Fibroblast of pulmonary artery (primary cell): ENCODE results near the gene ZNF385D.

Experiments used
- DNase-seq: peaks from one replicate; pipeline ENCODE4 v3.0.0-alpha.2; 2010; ENCODE audit warnings: low read depth
- H3K4me3 ChIP-seq: replicated peaks from 2 replicates; pipeline ENCODE4 v1.5.1; 2011; ENCODE audit warnings: low read depth, mild to moderate bottlenecking, control low read depth, low read length, moderate library complexity
- TF ChIP-seq, protein P1 (sequence below): IDR thresholded peaks from 2 replicates; pipeline ENCODE4 v1.5.1; 2011; ENCODE audit warnings: mild to moderate bottlenecking, control low read depth, low read length, inconsistent platforms; ENCODE audit errors: missing control alignments

ZNF385D gene

DNA sequence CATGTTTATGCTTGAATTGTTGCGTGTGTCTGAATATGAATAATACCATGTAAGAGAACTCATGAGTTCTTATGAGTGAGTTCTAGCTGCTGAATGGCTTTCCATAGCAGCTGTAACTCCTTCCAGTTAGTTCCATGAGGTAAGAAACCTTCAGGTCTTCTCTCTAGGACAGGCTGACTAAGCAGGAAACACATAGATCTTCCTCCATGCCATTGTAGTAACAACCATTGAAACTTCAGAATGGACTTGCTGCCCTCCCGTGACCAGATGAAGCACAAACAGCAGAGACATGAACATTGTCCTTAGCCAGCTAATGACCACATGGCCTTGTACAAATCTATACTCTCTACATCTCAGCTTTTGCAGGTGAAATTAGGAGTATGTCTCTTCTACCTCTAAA, 200.0 kb downstream of the ZNF385D start:
- DNase-seq, result peak; percentile 25
- no peak overlapping the region for H3K4me3 ChIP-seq
- TF ChIP-seq, protein P1, sequence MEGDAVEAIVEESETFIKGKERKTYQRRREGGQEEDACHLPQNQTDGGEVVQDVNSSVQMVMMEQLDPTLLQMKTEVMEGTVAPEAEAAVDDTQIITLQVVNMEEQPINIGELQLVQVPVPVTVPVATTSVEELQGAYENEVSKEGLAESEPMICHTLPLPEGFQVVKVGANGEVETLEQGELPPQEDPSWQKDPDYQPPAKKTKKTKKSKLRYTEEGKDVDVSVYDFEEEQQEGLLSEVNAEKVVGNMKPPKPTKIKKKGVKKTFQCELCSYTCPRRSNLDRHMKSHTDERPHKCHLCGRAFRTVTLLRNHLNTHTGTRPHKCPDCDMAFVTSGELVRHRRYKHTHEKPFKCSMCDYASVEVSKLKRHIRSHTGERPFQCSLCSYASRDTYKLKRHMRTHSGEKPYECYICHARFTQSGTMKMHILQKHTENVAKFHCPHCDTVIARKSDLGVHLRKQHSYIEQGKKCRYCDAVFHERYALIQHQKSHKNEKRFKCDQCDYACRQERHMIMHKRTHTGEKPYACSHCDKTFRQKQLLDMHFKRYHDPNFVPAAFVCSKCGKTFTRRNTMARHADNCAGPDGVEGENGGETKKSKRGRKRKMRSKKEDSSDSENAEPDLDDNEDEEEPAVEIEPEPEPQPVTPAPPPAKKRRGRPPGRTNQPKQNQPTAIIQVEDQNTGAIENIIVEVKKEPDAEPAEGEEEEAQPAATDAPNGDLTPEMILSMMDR, result no peak

DNA sequence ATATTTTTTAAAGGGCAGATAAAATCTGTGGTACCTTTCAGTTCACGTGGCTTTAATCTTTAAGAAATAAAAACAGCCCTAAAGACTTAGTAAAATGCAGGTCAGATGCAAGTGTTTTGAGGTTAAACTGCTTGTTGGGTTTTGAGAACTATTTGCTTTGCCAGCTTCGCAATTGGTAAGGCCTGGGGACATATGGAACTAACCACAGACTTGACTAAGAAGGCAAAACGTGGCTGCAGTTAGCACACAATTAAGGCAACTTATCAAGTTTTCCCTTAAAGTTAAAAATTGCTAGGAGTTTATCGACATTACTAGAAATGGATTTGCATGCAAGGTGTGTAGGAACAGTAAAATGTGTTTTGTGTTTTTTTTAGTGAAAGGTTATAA, 206.9 kb downstream of the ZNF385D start:
- H3K4me3 ChIP-seq, result no peak overlapping the region
- TF ChIP-seq, protein P1, result no peak
- no peak for DNase-seq

DNA sequence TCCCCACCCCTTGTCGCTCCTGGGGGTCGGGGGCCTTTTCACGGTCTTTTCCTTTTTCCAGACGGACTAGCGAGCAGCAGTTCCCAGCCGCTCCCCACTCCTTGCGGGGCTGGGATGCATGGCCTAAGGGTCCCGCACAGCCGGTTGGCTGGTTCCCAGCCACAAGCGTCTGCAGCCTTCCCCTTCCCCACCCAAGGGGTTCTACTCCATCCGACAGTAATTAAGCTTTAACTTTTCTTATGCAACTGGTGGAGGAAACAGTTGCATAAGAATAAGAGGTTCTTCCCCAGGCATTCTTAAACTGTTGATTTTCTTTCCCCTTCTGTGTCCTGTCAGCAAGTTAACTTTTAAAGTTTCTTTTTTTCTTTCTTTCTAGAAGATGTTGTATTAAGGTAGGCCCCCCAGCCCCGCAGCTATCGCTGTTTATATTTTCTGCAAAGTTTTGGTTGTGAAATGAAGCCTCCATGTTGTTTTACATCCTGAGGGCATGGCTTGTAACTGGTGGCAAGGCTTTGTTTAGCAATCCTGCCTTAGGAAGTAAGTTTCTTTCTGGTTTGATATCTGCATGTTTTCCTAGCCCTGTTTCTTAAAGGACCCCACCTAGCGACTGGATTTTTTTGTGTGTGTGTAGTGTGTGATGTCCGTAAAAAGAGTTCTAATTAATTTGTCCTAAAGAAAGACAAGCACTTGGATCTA, 207.5 kb downstream of the ZNF385D start:
- no peak overlapping the region for H3K4me3 ChIP-seq
- TF ChIP-seq, protein P1, result no peak
- no peak for DNase-seq

DNA sequence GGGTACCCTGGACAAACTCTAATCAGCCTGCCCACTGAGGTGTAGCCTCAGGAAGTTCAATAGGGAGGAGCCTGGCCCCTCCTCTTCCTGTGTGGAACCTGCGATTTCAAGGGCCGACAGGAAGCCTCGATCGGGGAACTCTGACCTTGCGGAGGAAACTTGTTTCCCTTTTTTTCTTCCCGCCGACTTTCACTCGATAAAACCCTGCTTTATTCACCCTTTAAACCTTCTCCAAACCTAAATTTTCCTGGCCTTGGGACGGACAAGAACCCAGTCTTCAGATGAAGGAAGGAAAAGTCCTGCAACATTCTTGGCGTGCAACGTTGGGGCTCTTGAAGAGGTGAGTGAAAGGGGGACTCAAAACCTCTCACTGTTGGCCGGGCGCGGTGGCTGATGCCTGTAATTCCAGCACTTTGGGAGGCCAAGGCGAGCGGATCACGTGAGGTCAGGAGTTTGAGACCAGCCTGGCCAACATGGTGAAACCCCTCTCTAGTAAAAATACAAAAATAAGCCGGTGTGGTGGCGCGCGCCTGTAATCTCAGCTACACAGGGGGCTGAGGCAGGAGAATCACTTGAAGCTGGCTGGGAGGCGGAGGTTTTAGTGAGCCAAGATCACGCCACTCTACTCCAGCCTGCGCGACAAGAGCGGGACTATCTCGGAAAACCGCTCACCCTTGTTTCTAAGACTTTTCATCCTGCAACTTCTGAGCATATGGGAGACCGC, 208.2 kb downstream of the ZNF385D start:
- H3K4me3 ChIP-seq, result no peak overlapping the region
- no peak for DNase-seq
- TF ChIP-seq, protein P1, result no peak

DNA sequence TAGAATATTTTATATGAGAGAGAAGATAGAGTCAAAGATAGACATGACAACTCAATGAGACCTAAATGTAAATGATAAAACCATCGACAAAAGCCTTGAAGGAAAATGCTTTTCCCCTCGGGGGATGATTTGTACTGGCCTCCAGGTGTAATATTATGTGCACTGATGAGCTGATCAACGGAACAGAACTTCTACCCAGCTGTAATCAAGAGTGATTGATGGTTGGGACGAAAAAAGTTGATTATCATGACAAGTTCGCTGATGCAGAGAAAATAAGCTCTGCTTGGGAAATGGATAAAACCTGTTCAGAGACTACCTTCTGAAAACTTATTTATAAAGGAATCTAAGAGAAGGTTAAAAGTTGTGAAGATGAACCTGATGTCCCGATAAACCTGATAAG, 210.7 kb downstream of the ZNF385D start:
- no peak overlapping the region for H3K4me3 ChIP-seq
- no peak for DNase-seq
- TF ChIP-seq, protein P1, result no peak

DNA sequence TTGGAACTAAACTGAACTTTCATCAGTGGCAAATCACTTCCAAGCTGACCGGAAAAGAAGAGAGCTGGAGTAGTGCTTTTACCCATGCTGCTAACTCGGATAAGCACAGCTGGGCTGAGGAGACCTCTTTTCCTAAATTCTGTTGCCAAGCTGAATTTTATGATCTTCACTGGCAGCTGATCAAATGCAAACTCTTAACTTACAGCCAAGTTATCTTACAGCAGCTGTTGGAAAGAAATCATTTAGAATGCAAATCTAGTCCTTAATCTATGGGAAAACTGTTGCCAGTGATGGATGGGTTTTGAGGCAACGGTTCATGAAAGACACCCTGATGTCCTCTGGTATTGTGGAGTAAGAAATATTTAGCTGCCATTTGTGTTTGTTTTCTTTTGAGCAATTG, 216.5 kb downstream of the ZNF385D start:
- TF ChIP-seq, protein P1, result no peak
- no peak for DNase-seq

DNA sequence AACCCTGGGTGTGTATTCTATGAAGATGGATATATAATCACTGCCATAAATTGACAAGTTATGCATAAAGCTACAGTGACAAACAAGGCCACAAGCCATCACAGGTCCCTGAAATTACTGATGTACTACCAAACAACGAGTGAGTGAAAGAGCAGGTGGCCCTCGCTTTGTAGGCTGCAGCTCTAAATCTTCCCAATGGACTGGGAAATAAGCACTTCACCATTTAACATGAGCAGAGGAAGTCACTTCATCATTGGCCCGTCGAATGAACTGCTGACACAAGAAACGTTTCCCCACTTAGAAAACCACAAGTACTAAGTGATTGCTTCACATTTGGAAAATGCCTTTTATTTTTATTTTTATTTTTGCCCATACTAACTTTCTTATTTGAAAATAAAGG, 218.0 kb downstream of the ZNF385D start:
- TF ChIP-seq, protein P1, result no peak
- no peak overlapping the region for H3K4me3 ChIP-seq
- no peak for DNase-seq

More for the DNA sequence above, 216.5 kb downstream of the ZNF385D start:
- no peak overlapping the region for H3K4me3 ChIP-seq
